ENCODE measurements around the gene ZNF586.
"Not testable (repeated sequence)": the region's sequence is repeated elsewhere in the genome, so short reads cannot be mapped to it uniquely, and the experiment has no call there.

The ZNF586 gene

DNA sequence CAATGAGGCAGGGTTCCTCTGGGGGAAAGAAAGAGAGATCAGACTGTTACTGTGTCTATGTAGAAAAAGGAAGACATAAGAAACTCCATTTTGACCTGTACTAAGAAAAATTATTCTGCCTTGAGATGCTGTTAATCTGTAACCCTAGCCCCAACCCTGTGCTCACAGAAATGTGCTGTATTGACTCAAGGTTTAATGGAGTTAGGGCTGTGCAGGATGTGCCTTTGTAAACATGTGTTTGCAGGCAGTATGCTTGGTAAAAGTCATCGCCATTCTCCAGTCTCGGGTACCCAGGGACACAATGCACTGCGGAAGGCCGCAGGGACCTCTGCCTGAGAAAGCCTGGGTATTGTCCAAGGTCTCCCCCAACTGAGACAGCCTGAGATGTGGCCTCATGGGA lies 54.1 kb downstream of the ZNF586 start:
- DNase-seq (ENCODE audit: low read depth) = not testable (repeated sequence)

DNA sequence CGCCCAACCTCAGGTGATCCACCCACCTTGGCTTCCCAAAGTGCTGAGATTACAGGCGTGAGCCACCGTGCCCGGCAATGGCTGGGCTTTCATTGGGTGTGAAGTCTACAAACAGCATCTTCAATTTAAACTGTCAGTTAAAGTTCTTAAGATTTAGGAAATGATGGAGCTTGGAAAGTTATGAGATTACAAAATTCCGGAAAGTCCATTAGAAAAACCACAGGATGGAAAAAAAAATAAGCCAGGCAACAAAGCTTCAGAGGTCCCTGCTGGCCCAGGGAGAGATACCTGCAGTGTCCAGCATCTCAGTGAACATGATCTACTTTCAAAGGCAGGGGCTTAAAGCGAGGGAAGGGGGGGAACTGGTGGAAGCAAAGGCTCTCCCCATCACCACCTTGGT lies 56.0 kb downstream of the ZNF586 start:
- DNase-seq (ENCODE audit: low read depth) = no peak

DNA sequence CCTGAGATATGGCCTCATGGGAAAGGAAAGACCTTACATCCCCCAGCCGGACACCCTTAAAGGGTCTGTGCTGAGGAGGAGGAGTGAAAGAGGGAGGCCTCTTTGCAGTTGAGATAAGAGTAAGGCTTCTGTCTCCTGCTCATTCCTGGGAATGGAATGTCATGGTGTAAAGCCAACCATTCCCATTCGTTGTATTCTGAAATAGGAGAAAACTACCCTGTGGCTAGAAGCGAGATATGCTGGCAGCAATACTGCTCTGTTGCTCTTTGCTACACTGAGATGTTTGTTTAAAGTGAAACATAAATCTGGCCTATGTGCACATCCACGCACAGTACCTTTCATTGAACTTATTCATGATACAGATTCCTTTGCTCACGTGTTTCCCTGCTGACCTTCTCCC lies 59.8 kb downstream of the ZNF586 start:
- DNase-seq (ENCODE audit: low read depth) = no peak

DNA sequence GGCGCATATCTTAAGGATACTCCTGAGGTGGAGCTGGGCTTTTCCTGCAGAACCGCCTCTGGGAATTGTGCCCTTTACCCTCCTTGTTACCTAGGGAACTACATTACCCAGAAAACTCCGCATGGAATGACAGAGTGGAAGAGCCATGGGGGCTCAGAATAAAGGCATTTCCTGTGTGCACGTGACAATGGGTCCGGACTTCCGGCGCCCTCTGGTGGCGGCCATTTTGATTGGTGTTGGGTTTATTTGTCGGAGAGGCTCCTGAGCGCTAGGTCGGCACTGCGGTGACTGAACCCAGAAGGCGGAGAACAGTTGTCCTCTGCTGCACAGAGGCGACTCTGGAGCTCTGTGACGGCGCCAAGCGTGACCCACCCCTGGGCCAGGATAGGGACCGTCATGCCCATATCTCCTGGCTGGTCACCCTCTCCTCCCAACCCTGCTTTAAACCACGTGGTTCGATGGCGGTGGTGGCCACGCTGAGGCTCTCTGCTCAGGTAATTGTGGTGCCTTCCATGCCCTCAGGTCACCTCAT lies 60.7 kb downstream of the ZNF586 start, which contains the start of gene ZNF587B:
TSS of gene ZNF587B (plus strand) at position 229 of the 532 bp plus-strand sequence. CDS start at position 459, 230 bp downstream.
- no peak for DNase-seq (ENCODE audit: low read depth)

Measured in GM04503 (cell line).